Myometrial cell (primary cell): ENCODE results near the gene S1PR1. TPM values are rescaled to one million over a fixed set of nuclear protein-coding genes. Genes with fewer than 3 reads are reported as not detected.

Source experiments
- total RNA-seq: library from RNA; depleted of rRNA; stranded (reverse); fragments of >200 nt; gene quantifications from 2 replicates; pipeline ENCODE4 v1.2.3, GENCODE V29; 2015

The S1PR1 gene
- total RNA-seq, result 14.7 and 17.3 TPM in 2 replicates

GRCh38 chr1:101236516-101237228 is at the start of gene S1PR1:
Gene S1PR1, plus strand, starts transcription at chr1:101237019. Its CDS starts 1,966 bp downstream, at chr1:101238985.

Other genes starting within 250 kb of the S1PR1 start
- 34.3 and 50.9 TPM in 2 replicates for gene DPH5, start 211.2 kb upstream of the S1PR1 start, total RNA-seq